GM12878 (cell line): ENCODE measurements around the gene UQCR11. TPM values are rescaled to one million over a fixed set of nuclear protein-coding genes. Genes with fewer than 3 reads are reported as not detected.

Experiments used
- CBX3 ChIP-seq: fragments of 200-600 bp; sonication (generic); IDR thresholded peaks from 2 replicates; pipeline ENCODE4 v1.6.1; 2016; ENCODE audit warnings: low read depth, borderline replicate concordance
- CUX1 ChIP-seq: IDR thresholded peaks from 2 replicates; pipeline ENCODE4 v1.6.1; 2012; ENCODE audit warnings: improper control_type of control experiment, low read depth, low read length; ENCODE audit not compliant: insufficient replicate concordance
- DPF2 ChIP-seq: fragments of 450-650 bp; IDR thresholded peaks from 2 replicates; pipeline ENCODE4 v1.6.1; 2017; ENCODE audit warnings: mild to moderate bottlenecking
- FOXK2 ChIP-seq: fragments of 450-650 bp; IDR thresholded peaks from 2 replicates; pipeline ENCODE4 v1.6.1; 2017; ENCODE audit warnings: mild to moderate bottlenecking, moderate library complexity
- IKZF1 ChIP-seq: fragments of 450-650 bp; conservative IDR thresholded peaks from 2 replicates; pipeline ENCODE4 v1.6.1; 2017; ENCODE audit warnings: antibody characterized with exemption, mild to moderate bottlenecking
- IRF3 ChIP-seq: fragments of 450-650 bp; IDR thresholded peaks from 2 replicates; pipeline ENCODE4 v1.6.1; 2014; ENCODE audit warnings: mild to moderate bottlenecking
- MYB ChIP-seq: fragments of 150-350 bp; IDR thresholded peaks from 2 replicates; pipeline ENCODE4 v1.6.1; 2014; ENCODE audit warnings: mild to moderate bottlenecking, low read depth, low read length, borderline replicate concordance
- MYC ChIP-seq: IDR thresholded peaks from 2 replicates; pipeline ENCODE4 v1.6.1; 2011; ENCODE audit warnings: mild to moderate bottlenecking, low read length, moderate library complexity, inconsistent platforms; ENCODE audit not compliant: insufficient read depth, insufficient replicate concordance, insufficient read length, severe bottlenecking
- NFYA ChIP-seq: IDR thresholded peaks from 2 replicates; pipeline ENCODE4 v1.6.1; 2011; ENCODE audit warnings: low read depth, mild to moderate bottlenecking, low read length, improper control_type of control experiment, borderline replicate concordance
- NFYB ChIP-seq: IDR thresholded peaks from 2 replicates; pipeline ENCODE4 v1.6.1; 2011; ENCODE audit warnings: low read depth, mild to moderate bottlenecking, low read length, improper control_type of control experiment, moderate library complexity; ENCODE audit not compliant: insufficient read depth
- NKRF ChIP-seq: fragments of 450-650 bp; conservative IDR thresholded peaks from 2 replicates; pipeline ENCODE4 v1.6.1; 2017; ENCODE audit warnings: mild to moderate bottlenecking, moderate library complexity
- PAX8 ChIP-seq: fragments of 450-650 bp; IDR thresholded peaks from 2 replicates; pipeline ENCODE4 v1.6.1; 2017; ENCODE audit warnings: mild to moderate bottlenecking, moderate library complexity
- RAD21 ChIP-seq: IDR thresholded peaks from 2 replicates; pipeline ENCODE4 v1.6.1; 2011; ENCODE audit warnings: mild to moderate bottlenecking, low read depth, low read length, moderate library complexity; ENCODE audit not compliant: insufficient read depth
- SMAD1 ChIP-seq: fragments of 450-650 bp; IDR thresholded peaks from 2 replicates; pipeline ENCODE4 v1.6.1; 2018; ENCODE audit warnings: mild to moderate bottlenecking, low read depth; ENCODE audit not compliant: partially characterized antibody
- STAT3 ChIP-seq: IDR thresholded peaks from 2 replicates; pipeline ENCODE4 v1.6.1; 2011; ENCODE audit warnings: low read depth, low read length, improper control_type of control experiment
- SUZ12 ChIP-seq: fragments of 200-600 bp; sonication (generic); IDR thresholded peaks from one replicate; pipeline ENCODE4 v1.6.1; 2018; ENCODE audit warnings: antibody characterized with exemption, mild to moderate bottlenecking; ENCODE audit not compliant: unreplicated experiment
- TCF3 ChIP-seq: IDR thresholded peaks from 2 replicates; pipeline ENCODE4 v1.6.1; 2012; ENCODE audit warnings: low read depth, mild to moderate bottlenecking, low read length, borderline replicate concordance; ENCODE audit not compliant: insufficient read depth
- ZBED1 ChIP-seq: IDR thresholded peaks from 2 replicates; pipeline ENCODE4 v1.6.1; 2016; ENCODE audit warnings: borderline replicate concordance
- ZSCAN29 ChIP-seq: fragments of 450-650 bp; IDR thresholded peaks from 2 replicates; pipeline ENCODE4 v1.6.1; 2017; ENCODE audit warnings: mild to moderate bottlenecking, moderate library complexity
- polyA plus RNA-seq, 11 experiments: library from polyadenylated mRNA; depleted of rRNA in 4 of 11; unstranded in 6 of 11; stranded (reverse) in 5 of 11; fragments of >200 nt; fragmentation: Nextera tagmentation in 4 of 11; fragmentation: Illumina TruSeq in 1 of 11; extraction: Ambion mirVana in 4 of 11; extraction: Trizol in 1 of 11; gene quantifications; 1 replicate in 1 of 11; 2 replicates in 10 of 11; pipeline versions ENCODE4 v1.2.1 to v1.2.3, GENCODE V29; 2011 to 2016; ENCODE audit warnings: inconsistent platforms in 2 of 11, missing spikeins in 2 of 11, low read depth in 1 of 11
- total RNA-seq, 4 experiments: library from RNA; depleted of rRNA in 3 of 4; stranded (reverse); fragments of >200 nt in 3 of 4; fragmentation: Illumina TruSeq in 1 of 4; extraction: Trizol in 1 of 4; gene quantifications; 2 replicates each; pipeline versions ENCODE4 v1.2.1 to v1.2.3, GENCODE V29; 2013 to 2021

UQCR11 gene
- total and polyA plus RNA-seq, 10 of the 15 experiments (the other 5 are each of a cell fraction or from before 2014, with no cell fraction given), result 28.6 to 586 (median 193) TPM

GRCh38 chr19:1651568-1652291 is 46.5 kb upstream of the UQCR11 start (continued):
- TF ChIP-seq RAD21 (no peak), STAT3 (no peak), MYB (no peak), NFYB (no peak), MYC (no peak), NFYA (no peak), SMAD1 (no peak), IKZF1 (peak; percentile 59; the same call in 1 of the 2 replicates), DPF2 (0 out of 2 replicates have a peak, but pooled peaks have one; percentile 33), CUX1 (no peak), TCF3 (no peak), ZSCAN29 (no peak), CBX3 (no peak), NKRF (no peak), SUZ12 (no peak), PAX8 (no peak), FOXK2 (no peak), ZBED1 (no peak), IRF3 (no peak)
